ENCODE data around the gene TLCD2. TPM values are rescaled to one million over a fixed set of nuclear protein-coding genes. Genes with fewer than 3 reads are reported as not detected.

The TLCD2 gene
- total RNA-seq, 6 experiments from 2014 or later = 2.5 to 17.7 (median 3.7) TPM

- peak overlapping the region; percentile 62 to 92 (median 77) for H3K27ac ChIP-seq
- TF ChIP-seq, protein P1, sequence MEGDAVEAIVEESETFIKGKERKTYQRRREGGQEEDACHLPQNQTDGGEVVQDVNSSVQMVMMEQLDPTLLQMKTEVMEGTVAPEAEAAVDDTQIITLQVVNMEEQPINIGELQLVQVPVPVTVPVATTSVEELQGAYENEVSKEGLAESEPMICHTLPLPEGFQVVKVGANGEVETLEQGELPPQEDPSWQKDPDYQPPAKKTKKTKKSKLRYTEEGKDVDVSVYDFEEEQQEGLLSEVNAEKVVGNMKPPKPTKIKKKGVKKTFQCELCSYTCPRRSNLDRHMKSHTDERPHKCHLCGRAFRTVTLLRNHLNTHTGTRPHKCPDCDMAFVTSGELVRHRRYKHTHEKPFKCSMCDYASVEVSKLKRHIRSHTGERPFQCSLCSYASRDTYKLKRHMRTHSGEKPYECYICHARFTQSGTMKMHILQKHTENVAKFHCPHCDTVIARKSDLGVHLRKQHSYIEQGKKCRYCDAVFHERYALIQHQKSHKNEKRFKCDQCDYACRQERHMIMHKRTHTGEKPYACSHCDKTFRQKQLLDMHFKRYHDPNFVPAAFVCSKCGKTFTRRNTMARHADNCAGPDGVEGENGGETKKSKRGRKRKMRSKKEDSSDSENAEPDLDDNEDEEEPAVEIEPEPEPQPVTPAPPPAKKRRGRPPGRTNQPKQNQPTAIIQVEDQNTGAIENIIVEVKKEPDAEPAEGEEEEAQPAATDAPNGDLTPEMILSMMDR (IDR thresholded peaks at IDR 0.05) = no peak
- no peak for TF ChIP-seq POLR2A (IDR thresholded peaks at IDR 0.05)
- peak in 3 of 4 donors; percentile 1 to 4 (median 4) for ATAC-seq
- no peaks in the 10 kb centered on the region for H3K9me3 ChIP-seq
- peak in 1 of 3 donors; percentile 65 for DNase-seq
- H3K36me3 ChIP-seq = peaks cover 0 to 12% (median 0%) of the 10 kb centered on the region in 4 donors
- peaks cover 2 to 36% (median 11%) of the 10 kb centered on the region in 4 donors for H3K4me1 ChIP-seq
- 40% methylated on average over 2 of the region's 21 CpGs for WGBS (ENCODE audit: insufficient coverage, low coverage, low lambda C conversion rate, missing lambda C conversion rate)
- H3K4me3 ChIP-seq = peak overlapping the region; percentile 0 to 47 (median 30)
- no peaks in the 10 kb centered on the region for H3K27me3 ChIP-seq
- intact Hi-C loops (cut with DNase I) = no loop called here
These were observed 27.5 kb upstream of the TLCD2 start for GRCh38 chr17:1737531-1738291.

GRCh38 chr17:1736348-1737281 lies 26.4 kb upstream of the TLCD2 start:
- H3K4me1 ChIP-seq = peaks cover 2 to 31% (median 11%) of the 10 kb centered on the region in 4 donors
- H3K27ac ChIP-seq = peak overlapping the region; percentile 77 to 92 (median 80)
- peaks cover 0 to 12% (median 1%) of the 10 kb centered on the region in 4 donors for H3K36me3 ChIP-seq
- no peaks in the 10 kb centered on the region for H3K9me3 ChIP-seq
- DNase-seq (peak; percentile 87 to 97 (median 95)), ATAC-seq (peak; percentile 83 to 91 (median 86))
- intact Hi-C loops (cut with DNase I) = no loop called here
- no peaks in the 10 kb centered on the region for H3K27me3 ChIP-seq
- TF ChIP-seq, protein P1 (IDR thresholded peaks at IDR 0.05) = no peak
- peak; percentile 28 for TF ChIP-seq POLR2A (IDR thresholded peaks at IDR 0.05)
- H3K4me3 ChIP-seq = peak overlapping the region; percentile 12 to 47 (median 45)
- WGBS (ENCODE audit: insufficient coverage, low coverage, low lambda C conversion rate, missing lambda C conversion rate) = 25% methylated on average over 10 of the region's 25 CpGs

DNA sequence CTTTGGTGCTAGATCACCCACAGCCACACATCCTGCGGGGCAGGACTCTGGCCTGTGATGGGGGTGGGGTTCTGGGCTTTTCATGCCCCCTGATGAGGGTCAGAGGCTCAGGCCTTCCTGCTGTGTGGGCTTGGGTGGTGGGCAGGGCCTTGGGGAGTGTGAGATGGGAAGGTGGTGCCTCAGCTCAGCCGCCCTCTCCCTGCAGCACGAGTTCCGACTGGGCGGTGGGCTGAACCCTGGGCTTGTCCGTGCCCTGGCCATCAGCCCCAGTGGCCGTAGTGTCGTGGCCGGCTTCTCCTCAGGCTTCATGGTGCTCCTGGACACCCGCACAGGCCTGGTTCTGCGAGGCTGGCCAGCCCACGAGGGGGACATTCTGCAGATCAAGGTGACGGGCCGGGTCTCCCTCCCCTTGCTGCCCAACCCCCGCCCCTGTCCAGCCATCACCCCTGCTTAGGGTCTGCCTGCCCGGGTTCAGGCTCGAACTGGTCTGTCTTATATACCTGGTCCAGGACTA lies 25.7 kb upstream of the TLCD2 start:
- intact Hi-C loops (cut with DNase I) = no loop called here
- H3K36me3 ChIP-seq = peaks cover 0 to 12% (median 2%) of the 10 kb centered on the region in 4 donors

DNA sequence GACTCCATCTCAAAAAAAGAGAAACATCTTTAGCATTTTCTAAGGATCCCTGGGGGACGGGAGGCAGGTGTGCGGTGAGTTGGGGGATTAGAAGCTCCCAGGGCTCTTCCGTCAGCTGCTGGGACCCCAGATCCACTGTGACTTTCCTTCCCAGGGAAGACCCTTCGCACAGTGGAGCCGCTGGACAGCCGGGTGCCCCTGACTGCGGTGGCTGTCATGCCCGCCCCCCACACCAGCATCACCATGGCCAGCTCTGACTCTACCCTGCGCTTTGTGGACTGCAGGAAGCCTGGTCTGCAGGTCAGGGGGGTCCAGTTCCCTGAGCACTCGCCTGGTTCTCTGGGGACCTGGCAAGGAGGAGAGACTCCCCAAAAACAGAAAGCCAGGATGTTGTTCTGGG lies 25.2 kb upstream of the TLCD2 start:
- H3K27ac ChIP-seq = peak overlapping the region; percentile 77 to 92 (median 80)
- ATAC-seq (no peak), DNase-seq (no peak)
- peaks cover 0 to 12% (median 2%) of the 10 kb centered on the region in 4 donors for H3K36me3 ChIP-seq
- intact Hi-C loops (cut with DNase I) = no loop called here
- peak overlapping the region in 2 of 3 donors; percentile 45 to 47 for H3K4me3 ChIP-seq
- no peaks in the 10 kb centered on the region for H3K9me3 ChIP-seq
- H3K27me3 ChIP-seq = no peaks in the 10 kb centered on the region
- TF ChIP-seq, protein P1 (IDR thresholded peaks at IDR 0.05) = no peak
- TF ChIP-seq POLR2A (IDR thresholded peaks at IDR 0.05) = no peak
- WGBS (ENCODE audit: insufficient coverage, low coverage, low lambda C conversion rate, missing lambda C conversion rate) = no CpG with 5 or more reads among the region's 10 CpGs
- peaks cover 2 to 31% (median 11%) of the 10 kb centered on the region in 4 donors for H3K4me1 ChIP-seq

More for the DNA sequence above, 25.7 kb upstream of the TLCD2 start:
- TF ChIP-seq POLR2A (IDR thresholded peaks at IDR 0.05) = no peak
- TF ChIP-seq, protein P1 (IDR thresholded peaks at IDR 0.05) = no peak
- peak; percentile 47 to 76 (median 75) for DNase-seq
- H3K27ac ChIP-seq = peak overlapping the region; percentile 77 to 92 (median 80)
- H3K4me1 ChIP-seq = peaks cover 2 to 31% (median 11%) of the 10 kb centered on the region in 4 donors
- whole genome bisulfite sequencing (ENCODE audit: insufficient coverage, low coverage, low lambda C conversion rate, missing lambda C conversion rate) = 48% methylated on average over 7 of the region's 17 CpGs
- no peaks in the 10 kb centered on the region for H3K27me3 ChIP-seq
- peak overlapping the region; percentile 12 to 47 (median 45) for H3K4me3 ChIP-seq
- H3K9me3 ChIP-seq = no peaks in the 10 kb centered on the region
- ATAC-seq = peak; percentile 15 to 39 (median 36)
